HG02870 (cell line): ENCODE data around the gene PTPRCAP.
"Not testable (repeated sequence)": the region's sequence is repeated elsewhere in the genome, so short reads cannot be mapped to it uniquely, and the experiment has no call there.

Experiments used
- ATAC-seq: cut with Tn5 transposase; IDR thresholded peaks from one replicate; pipeline ENCODE4 v1.9.1; 2021; ENCODE audit warnings: mild to moderate bottlenecking, moderate library complexity; ENCODE audit not compliant: unreplicated experiment

The PTPRCAP gene

DNA sequence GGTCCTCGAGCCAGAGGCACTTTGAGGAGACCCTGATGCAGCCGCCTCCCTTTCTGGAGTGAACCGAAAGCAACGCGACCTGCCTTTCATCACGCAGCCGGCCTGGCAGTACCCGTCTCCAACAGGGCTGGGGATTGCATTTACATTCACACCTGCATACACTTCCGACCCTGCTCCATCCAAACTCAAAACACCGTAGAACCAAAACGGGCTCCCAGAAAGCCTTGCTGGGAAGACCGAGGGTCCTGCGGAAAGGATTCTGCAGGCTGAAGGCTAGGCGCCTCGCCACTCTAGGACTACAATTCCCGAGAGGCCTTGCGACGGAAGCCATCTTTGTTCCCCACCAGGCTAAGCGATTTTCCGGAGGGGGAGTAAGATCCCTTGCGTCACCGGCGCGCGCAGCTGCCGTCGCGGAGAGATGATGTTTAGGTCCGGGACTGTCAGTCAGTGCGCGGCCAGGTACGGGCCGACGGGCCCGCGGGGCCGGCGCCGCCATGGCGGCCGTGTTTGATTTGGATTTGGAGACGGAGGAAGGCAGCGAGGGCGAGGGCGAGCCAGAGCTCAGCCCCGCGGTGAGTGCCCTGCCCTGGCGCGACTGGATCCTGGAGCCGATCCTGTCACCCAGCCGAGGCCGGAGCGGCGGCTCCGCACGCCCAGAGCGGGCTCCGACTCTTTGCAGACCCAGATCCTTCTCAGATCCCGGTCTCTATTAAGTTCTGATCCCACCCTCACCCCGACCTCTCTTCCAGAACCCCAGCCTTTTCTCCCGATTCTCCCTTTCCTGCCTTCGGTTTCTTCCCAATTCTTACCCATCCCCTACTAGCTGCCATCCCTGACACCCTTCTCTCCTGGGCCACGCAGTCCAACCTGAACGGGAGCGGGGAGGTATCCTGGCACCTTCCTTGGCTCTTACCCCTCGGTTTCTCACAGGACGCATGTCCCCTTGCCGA lies 9.2 kb downstream of the PTPRCAP start, which contains the start of gene RPS6KB2:
Gene RPS6KB2 (plus strand): TSS at position 443 of the 950 bp plus-strand sequence. CDS start 52 bp downstream, at position 495.
- peak; percentile 82 for ATAC-seq

DNA sequence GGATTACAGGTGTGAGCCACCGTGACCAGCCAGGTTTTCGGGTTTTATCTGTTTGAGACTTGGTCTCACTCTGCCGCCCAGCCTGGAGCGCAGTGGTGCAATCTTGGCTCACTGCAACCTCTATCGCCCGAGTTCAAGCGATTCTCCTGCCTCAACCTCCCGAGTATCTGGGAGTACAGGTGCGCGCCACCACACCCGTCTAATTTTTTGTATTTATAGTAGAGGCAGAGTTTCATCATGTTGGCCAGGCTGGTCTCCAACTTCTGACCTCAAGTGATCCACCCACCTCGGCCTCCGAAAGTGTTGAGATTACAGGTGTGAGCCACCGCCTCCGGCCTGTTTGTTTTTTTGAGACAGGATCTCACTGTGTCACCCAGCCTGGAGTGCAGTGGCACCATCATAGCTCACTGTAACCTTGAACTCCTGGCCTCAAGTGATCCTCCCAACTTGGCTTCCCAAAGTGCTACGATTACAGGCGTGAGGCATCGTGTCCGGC lies 10.1 kb downstream of the PTPRCAP start:
- not testable (repeated sequence) for ATAC-seq

- no peak for ATAC-seq
These were observed 13.4 kb downstream of the PTPRCAP start for GRCh38 chr11:67423891-67424613.

DNA sequence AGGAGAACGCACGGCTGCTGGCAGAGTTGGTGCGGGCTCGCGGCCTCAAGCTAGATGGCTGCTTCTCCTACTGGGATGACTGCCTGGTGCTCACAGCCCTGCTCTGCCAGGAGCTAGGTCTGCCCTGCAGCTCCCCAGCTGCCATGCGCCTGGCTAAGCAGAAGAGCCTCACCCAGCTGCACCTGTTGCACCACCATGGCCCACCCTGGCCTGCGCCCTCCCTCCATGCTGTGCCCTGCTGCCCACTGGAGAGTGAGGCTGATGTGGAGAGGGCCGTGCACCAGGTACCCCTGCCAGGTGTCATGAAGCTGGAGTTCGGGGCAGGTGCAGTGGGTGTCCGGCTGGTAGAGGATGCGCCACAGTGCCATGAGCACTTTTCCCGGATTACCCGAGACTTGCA lies 14.0 kb downstream of the PTPRCAP start:
- ATAC-seq, result no peak

DNA sequence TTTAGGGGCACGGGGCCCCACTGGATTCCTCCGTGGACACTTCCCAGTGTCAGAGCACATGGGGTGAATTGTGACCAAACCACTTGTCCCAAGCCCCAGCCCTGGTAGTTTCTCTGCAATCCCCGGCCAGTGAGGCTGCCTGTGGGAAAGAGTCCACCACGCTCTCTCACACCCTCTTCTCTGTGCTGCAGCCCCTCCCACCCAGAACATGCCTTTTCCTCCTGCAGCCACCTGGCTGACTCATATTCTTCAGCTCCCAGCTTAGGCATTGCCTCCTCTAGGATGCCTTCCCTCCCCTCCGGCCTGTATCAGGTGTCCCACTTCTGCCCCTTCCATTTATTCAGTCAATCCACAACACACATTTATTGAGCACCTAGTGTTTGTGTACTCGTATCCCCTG lies 14.6 kb downstream of the PTPRCAP start:
- no peak for ATAC-seq

DNA sequence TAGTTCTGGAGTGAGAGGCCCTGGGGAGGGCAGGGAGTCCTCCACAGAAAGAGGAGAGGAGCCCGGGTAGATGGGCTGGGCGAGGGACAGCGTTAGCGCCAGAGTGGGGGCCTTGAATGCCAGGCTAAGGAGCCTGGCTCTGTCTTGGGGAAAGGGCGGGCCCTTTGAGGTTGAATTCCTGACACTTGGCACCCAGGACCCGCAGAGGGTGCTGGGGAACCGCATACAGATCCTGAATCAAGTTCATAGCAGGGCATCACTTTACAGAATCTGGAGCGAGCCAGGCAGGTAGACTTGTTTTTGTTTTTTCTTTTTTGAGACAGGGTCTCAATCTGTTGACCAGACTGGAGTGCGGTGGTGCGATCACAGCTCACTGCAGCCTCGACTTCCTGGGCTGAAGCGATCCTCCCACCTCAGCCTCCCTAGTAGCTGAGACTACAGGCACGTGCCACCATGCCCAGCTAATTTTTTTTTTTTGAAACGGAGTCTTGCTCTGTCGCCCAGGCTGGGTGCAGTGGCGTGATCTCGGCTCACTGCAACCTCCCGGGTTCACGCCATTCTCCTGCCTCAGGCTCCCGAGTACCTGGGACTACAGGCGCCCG lies 16.0 kb downstream of the PTPRCAP start:
- no peak for ATAC-seq

DNA sequence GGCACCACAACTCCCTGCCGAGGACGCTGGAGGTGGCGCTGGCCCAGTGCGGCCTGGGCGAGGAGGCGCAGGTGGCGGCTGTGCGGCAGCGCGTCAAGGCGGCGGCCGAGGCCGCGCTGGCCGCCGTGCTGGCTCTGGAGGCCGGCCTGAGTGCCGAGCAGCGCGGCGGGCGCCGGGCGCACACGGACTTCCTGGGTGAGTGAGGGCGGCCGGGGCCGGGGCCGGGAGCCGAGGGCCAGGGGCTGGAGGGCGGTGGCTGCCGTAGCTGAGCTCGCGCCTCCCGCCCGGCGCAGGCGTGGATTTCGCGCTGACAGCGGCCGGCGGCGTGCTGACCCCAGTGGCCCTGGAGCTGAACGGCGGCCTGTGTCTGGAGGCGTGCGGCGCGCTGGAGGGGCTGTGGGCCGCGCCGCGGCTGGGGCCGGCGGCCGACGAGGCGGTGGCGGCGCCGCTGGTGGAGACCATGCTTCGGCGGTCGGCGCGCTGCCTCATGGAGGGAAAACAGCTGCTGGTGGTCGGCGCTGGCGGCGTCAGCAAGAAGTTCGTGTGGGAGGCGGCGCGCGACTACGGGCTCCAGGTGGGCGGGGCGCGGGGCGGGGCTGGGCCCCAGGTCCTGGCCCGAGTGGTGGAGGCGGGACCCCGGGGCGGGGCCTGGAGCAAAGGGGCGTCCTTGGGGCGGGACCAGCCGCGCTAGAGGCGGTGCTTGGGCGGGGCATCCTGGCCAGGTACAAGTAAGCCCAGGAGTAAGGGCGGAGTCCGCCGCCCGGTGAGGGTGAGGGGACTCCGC lies 16.6 kb downstream of the PTPRCAP start:
- peak; percentile 92 for ATAC-seq

GRCh38 chr11:67420147-67420645 lies 17.3 kb downstream of the PTPRCAP start:
- ATAC-seq, result no peak

DNA sequence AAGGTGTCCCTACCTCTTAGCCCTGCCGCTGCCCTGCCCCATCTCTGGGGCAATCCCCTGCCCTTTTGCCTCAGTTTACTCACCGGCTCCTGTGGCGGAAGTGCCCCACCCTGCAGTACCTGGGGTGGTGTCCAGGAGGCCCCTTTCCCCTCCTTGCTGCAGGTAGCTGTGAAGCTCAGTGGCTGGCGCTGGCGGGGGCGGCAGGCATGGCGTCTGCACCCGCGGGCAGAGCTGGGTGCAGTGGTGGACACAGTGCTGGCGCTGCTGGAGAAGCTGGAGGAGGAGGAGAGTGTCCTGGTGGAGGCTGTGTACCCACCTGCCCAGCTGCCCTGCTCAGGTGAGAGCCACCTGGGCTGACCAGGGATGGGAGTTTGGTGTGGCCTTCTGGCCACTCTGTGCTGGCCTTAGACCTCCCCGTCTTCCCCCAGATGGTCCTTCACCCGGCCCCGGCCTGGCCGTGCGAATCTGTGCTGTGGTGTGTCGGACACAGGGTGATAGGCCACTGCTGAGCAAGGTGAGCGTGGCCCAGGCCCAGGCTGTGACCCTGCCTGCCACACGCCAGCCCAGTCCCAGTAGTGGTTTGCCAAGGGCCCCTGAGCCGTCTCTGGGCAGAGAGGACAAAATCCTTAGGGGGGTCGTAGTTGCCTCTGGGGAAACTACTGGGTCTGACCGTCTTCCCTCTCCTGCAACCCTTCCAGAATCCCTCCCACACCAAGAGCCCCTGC lies 18.0 kb downstream of the PTPRCAP start:
- no peak for ATAC-seq

GRCh38 chr11:67418476-67419281 lies 18.8 kb downstream of the PTPRCAP start:
- ATAC-seq, result no peak

DNA sequence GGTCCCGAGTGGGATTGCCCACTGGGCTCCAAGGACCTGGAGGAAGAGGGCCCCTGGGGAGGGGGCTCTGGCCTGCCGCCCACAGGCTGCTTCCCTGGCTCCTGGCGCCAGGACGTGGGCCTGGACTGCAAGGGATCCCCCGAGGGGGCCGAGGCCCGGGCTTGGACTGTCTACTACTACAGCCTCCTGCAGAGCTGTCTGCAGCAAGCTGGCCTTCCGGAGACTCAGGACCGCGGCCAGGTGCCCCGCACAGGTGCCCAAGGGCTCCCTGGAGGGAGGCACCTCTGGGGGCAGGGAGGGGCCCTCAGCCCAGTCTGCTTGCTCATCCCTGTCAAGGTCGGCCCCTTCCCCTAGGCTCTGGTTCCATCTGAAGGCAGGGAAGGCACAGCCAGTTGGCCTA lies 20.1 kb downstream of the PTPRCAP start:
- no peak for ATAC-seq

- ATAC-seq, result no peak
These were observed 20.8 kb downstream of the PTPRCAP start for GRCh38 chr11:67416416-67417335.

- ATAC-seq, result no peak
These were observed 21.8 kb downstream of the PTPRCAP start, which contains the start of gene CARNS1 for GRCh38 chr11:67415501-67416304. Gene CARNS1 (plus strand): TSS chr11:67415678. CDS start chr11:67416200, 522 bp downstream.

- no peak for ATAC-seq
These were observed 24.1 kb downstream of the PTPRCAP start for GRCh38 chr11:67413266-67413849.

DNA sequence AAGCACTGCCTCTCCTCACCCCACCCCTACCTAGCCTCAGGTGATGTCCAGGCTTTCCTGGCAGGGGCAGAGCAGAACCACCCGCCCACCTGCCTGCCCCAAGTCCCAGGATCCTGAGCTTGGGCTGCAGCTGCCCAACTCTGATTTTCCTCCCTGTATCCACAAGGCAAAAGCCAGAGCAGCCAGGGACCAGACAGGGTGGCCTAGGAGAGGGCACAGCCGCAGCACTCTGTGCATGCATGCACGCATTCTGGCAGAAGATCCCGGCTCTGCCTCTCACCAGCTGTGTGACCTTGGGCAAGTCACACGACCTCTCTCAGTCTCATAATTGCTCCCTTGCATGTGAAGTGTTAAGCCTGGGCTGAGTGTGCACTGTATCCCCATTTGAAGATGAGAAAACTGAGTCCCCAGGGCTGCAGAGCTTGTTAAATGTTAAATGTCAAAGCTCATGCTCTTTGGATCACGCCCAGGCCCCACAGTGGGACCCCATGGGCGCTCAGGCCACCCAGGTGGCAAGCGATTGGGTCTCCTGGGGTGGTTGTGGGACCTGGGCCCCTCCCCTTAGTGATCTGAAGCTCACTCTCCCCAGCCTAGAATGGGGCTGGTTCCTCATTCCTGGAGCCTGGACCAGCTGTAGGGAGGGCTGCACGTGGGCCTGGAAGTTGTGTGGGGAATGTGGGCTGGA lies 24.8 kb downstream of the PTPRCAP start:
- no peak for ATAC-seq

- ATAC-seq, result no peak
These were observed 25.7 kb downstream of the PTPRCAP start for GRCh38 chr11:67411785-67412152.
